HCT116 (cell line): ENCODE measurements around the gene MALL. TPM values are rescaled to one million over a fixed set of nuclear protein-coding genes. Genes with fewer than 3 reads are reported as not detected.
A peak's percentile ranks its signal among the peaks of the same experiment; 100 is the strongest.

ENCODE experiments used
- ATAC-seq: fragments of 200-7000 bp; cut with Tn5 transposase; 2 replicates; pipeline ENCODE4 v1.9.1; 2020; ENCODE audit warnings: mild to moderate bottlenecking, moderate library complexity
- BruUV-seq: library from RNA; stranded (reverse); fragments of 400-500 nt; replicated peaks from 2 replicates; lab custom pipeline; 2021; lab: Mats Ljungman, UMichigan
- CTCF ChIA-PET: fragments of 300-600 bp; sonication (Branson Sonifier 250); formaldehyde crosslinking; loops from one replicate; lab custom pipeline; 2021; ENCODE audit warnings: antibody characterized with exemption; lab: Charles Lee
- POLR2A ChIA-PET: fragments of 300-600, 350-600 bp; sonication (Branson Sonifier 250); formaldehyde crosslinking; loops from one replicate; lab custom pipeline; 2021; ENCODE audit warnings: antibody characterized with exemption; lab: Charles Lee
- RAD21 ChIA-PET, 2 experiments: fragments of 300-600 bp; sonication (Branson Sonifier 250); formaldehyde crosslinking; loops; one replicate each; lab custom pipeline; 2023; ENCODE audit warnings: low total read pairs in 2 of 2; ENCODE audit not compliant: uncharacterized antibody in 2 of 2, unreplicated experiment in 2 of 2, low non-redundant PET in 1 of 2; lab: Charles Lee
- DNase-seq: peaks from one replicate; pipeline ENCODE4 v3.0.0-alpha.2; 2010; ENCODE audit warnings: low read depth, low spot score
- H2AFZ ChIP-seq: fragments of 200-600 bp; shearing (Covaris generic), sonication (generic); 2 replicates; pipeline ENCODE4 v1.6.1; 2017; ENCODE audit warnings: low read depth, mixed run types, mixed read lengths, antibody characterized with exemption, low read length; ENCODE audit not compliant: poor library complexity, severe bottlenecking
- H3K27ac ChIP-seq: 2 replicates; pipeline ENCODE4 v1.5.1; 2012; ENCODE audit warnings: low read depth, low read length
- H3K27me3 ChIP-seq: fragments of 200-600 bp; sonication (generic); 2 replicates; pipeline ENCODE4 v1.6.1; 2016; ENCODE audit warnings: mixed run types, low read length, mixed read lengths; ENCODE audit not compliant: insufficient read depth
- H3K36me3 ChIP-seq, 2 experiments: fragments of 200-500 bp in 1 of 2; fragments of 200-600 bp in 1 of 2; sonication (Bioruptor generic) in 1 of 2; sonication (generic) in 1 of 2; 2 replicates each; pipeline versions ENCODE4 v1.5.1 to v1.6.1; 2014 to 2016; ENCODE audit warnings: low read length in 2 of 2, inconsistent platforms in 1 of 2, mixed read lengths in 1 of 2, mixed run types in 1 of 2; ENCODE audit not compliant: insufficient read depth in 2 of 2, control insufficient read depth in 1 of 2
- H3K4me1 ChIP-seq, 2 experiments: fragments of 200-600 bp in 1 of 2; sonication (generic) in 1 of 2; 2 replicates each; pipeline versions ENCODE4 v1.5.1 to v1.6.1; 2012 to 2017; ENCODE audit warnings: low read length in 2 of 2, inconsistent platforms in 1 of 2, mild to moderate bottlenecking in 1 of 2, mixed read lengths in 1 of 2, mixed run types in 1 of 2, moderate library complexity in 1 of 2; ENCODE audit not compliant: insufficient read depth in 2 of 2, control insufficient read depth in 1 of 2
- H3K4me2 ChIP-seq: fragments of 200-600 bp; sonication (generic); 2 replicates; pipeline ENCODE4 v1.6.1; 2017; ENCODE audit warnings: mixed run types, low read length, mixed read lengths
- H3K4me3 ChIP-seq, 2 experiments: fragments of 200-600 bp in 1 of 2; sonication (generic) in 1 of 2; replicated peaks in 1 of 2; 2 replicates each; pipeline ENCODE4 v1.5.1; 2011 to 2016; ENCODE audit warnings: low read length in 2 of 2, control low read depth in 1 of 2, low read depth in 1 of 2, mild to moderate bottlenecking in 1 of 2, mixed read lengths in 1 of 2, mixed run types in 1 of 2
- H3K79me2 ChIP-seq: fragments of 200-600 bp; sonication (generic); 2 replicates; pipeline ENCODE4 v1.6.1; 2017; ENCODE audit warnings: mild to moderate bottlenecking, mixed run types, low read length, moderate library complexity, mixed read lengths; ENCODE audit not compliant: insufficient read depth
- H3K9ac ChIP-seq: fragments of 200-600 bp; sonication (generic); 2 replicates; pipeline ENCODE4 v1.6.1; 2016; ENCODE audit warnings: low read length, mixed read lengths
- H3K9me2 ChIP-seq: fragments of 200-600 bp; sonication (generic), shearing (Covaris generic); 2 replicates; pipeline ENCODE4 v1.6.1; 2017; ENCODE audit warnings: mixed run types, mild to moderate bottlenecking, moderate library complexity; ENCODE audit not compliant: insufficient read depth
- H3K9me3 ChIP-seq, 2 experiments: fragments of 200-500 bp in 1 of 2; fragments of 200-600 bp in 1 of 2; sonication (Bioruptor generic) in 1 of 2; sonication (generic) in 1 of 2; 2 replicates each; pipeline ENCODE4 v1.6.1; 2014 to 2017; ENCODE audit warnings: low read length in 2 of 2, mixed read lengths in 2 of 2, inconsistent platforms in 1 of 2, low read depth in 1 of 2, mild to moderate bottlenecking in 1 of 2, mixed run types in 1 of 2, moderate library complexity in 1 of 2; ENCODE audit not compliant: control insufficient read depth in 1 of 2, insufficient read depth in 1 of 2
- H4K20me1 ChIP-seq: fragments of 200-600 bp; sonication (generic), shearing (Covaris generic); 2 replicates; pipeline ENCODE4 v1.6.1; 2017; ENCODE audit warnings: mixed run types, mild to moderate bottlenecking, moderate library complexity; ENCODE audit not compliant: insufficient read depth
- CBX3 ChIP-seq: IDR thresholded peaks from 2 replicates; pipeline ENCODE4 v1.6.1; 2012; ENCODE audit warnings: low read depth
- CEBPB ChIP-seq: IDR thresholded peaks from 2 replicates; pipeline ENCODE4 v1.6.1; 2012; ENCODE audit warnings: low read depth
- CTCF ChIP-seq, 3 experiments: fragments of 200-600 bp in 1 of 3; sonication (generic) in 1 of 3; IDR thresholded peaks in 2 of 3; conservative IDR thresholded peaks in 1 of 3; 2 replicates each; pipeline ENCODE4 v1.5.1; 2012 to 2017; ENCODE audit warnings: low read depth in 2 of 3, low read length in 2 of 3, antibody characterized with exemption in 1 of 3, borderline replicate concordance in 1 of 3, control low read depth in 1 of 3, mild to moderate bottlenecking in 1 of 3, mixed read lengths in 1 of 3, mixed run types in 1 of 3, moderate library complexity in 1 of 3; ENCODE audit not compliant: insufficient read depth in 1 of 3
- EGR1 ChIP-seq: IDR thresholded peaks from 2 replicates; pipeline ENCODE4 v1.6.1; 2012; ENCODE audit warnings: low read depth
- ELF1 ChIP-seq: IDR thresholded peaks from 2 replicates; pipeline ENCODE4 v1.6.1; 2012; ENCODE audit warnings: low read depth, borderline replicate concordance
- EZH2 ChIP-seq: fragments of 200-600 bp; sonication (generic); IDR thresholded peaks from 2 replicates; pipeline ENCODE4 v1.6.1; 2017; ENCODE audit warnings: antibody characterized with exemption, mixed run types
- EZH2phosphoT487 ChIP-seq: fragments of 200-600 bp; IDR thresholded peaks from 2 replicates; pipeline ENCODE4 v1.6.1; 2018; ENCODE audit warnings: antibody characterized with exemption, borderline replicate concordance
- FOSL1 ChIP-seq: IDR thresholded peaks from 2 replicates; pipeline ENCODE4 v1.6.1; 2012; ENCODE audit warnings: low read depth
- JUND ChIP-seq: IDR thresholded peaks from 2 replicates; pipeline ENCODE4 v1.6.1; 2012
- POLR2A ChIP-seq: IDR thresholded peaks from 2 replicates; pipeline ENCODE4 v1.7.0; 2011; ENCODE audit warnings: borderline replicate concordance; ENCODE audit not compliant: insufficient read depth, insufficient read length; ENCODE audit errors: extremely low read depth
- POLR2AphosphoS5 ChIP-seq: IDR thresholded peaks from 2 replicates; pipeline ENCODE4 v1.6.1; 2011; ENCODE audit warnings: mild to moderate bottlenecking, low read depth, low read length, moderate library complexity
- RAD21 ChIP-seq: IDR thresholded peaks from 2 replicates; pipeline ENCODE4 v1.6.1; 2012; ENCODE audit warnings: low read depth, mild to moderate bottlenecking
- REST ChIP-seq: IDR thresholded peaks from 2 replicates; pipeline ENCODE4 v1.6.1; 2012; ENCODE audit warnings: low read depth
- SIN3A ChIP-seq: IDR thresholded peaks from 2 replicates; pipeline ENCODE4 v1.6.1; 2012; ENCODE audit warnings: low read depth
- SRF ChIP-seq: IDR thresholded peaks from 2 replicates; pipeline ENCODE4 v1.6.1; 2012; ENCODE audit warnings: low read depth
- TCF7L2 ChIP-seq: IDR thresholded peaks from 2 replicates; pipeline ENCODE4 v1.7.0; 2011; ENCODE audit warnings: borderline replicate concordance, inconsistent platforms; ENCODE audit not compliant: insufficient read depth, insufficient read length; ENCODE audit errors: extremely low read depth
- YY1 ChIP-seq: IDR thresholded peaks from 2 replicates; pipeline ENCODE4 v1.6.1; 2011; ENCODE audit warnings: low read length, low read depth, moderate library complexity, mild to moderate bottlenecking; ENCODE audit not compliant: insufficient replicate concordance; ENCODE audit errors: extremely low read depth
- ZFX ChIP-seq: fragments of 450-650 bp; IDR thresholded peaks from 2 replicates; pipeline ENCODE4 v1.6.1; 2017
- ZNF274 ChIP-seq: fragments of 200-500 bp; sonication (Bioruptor generic); IDR thresholded peaks from 2 replicates; pipeline ENCODE4 v1.6.1; 2014; ENCODE audit warnings: mild to moderate bottlenecking, low read depth, low read length, inconsistent platforms
- intact Hi-C: fragments of 100-400 bp; cut with micrococcal nuclease; formaldehyde crosslinking; loops from 2 replicates; pipeline ENCODE4 v1.10.0; 2022
- total RNA-seq: library from RNA; stranded (reverse); gene quantifications from one replicate; pipeline ENCODE4 v1.2.1, GENCODE V29; 2021; ENCODE audit not compliant: unreplicated experiment
- TF ChIP-seq, protein P1 (sequence below): IDR thresholded peaks from 2 replicates; pipeline ENCODE4 v1.6.1; 2012

Gene MALL
- total RNA-seq, 1 experiment from 2014 or later, result 223 TPM

DNA sequence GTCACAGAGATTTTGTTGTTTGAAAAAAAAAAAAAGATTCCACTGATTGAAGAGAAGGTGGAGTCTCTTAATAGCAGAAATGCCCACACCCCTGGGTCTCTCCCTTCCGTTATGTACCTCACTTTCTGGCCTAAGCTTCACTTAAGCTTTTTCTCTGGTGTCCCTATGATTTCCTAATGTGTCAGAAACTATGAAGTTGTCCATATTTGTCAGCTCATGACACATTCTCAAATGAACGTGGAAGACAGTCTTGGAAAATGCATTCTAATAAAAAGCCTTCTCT, 5.4 kb upstream of the MALL start:
- Histone ChIP-seq H3K27ac (no peak overlapping the region), H3K4me2 (peak overlapping the region; percentile 43; the same call in 1 of the 2 replicates), H3K79me2 (peaks cover 3% of the 10 kb centered on the region; the same call in 1 of the 2 replicates), H3K9me2 (no peaks in the 10 kb centered on the region), H3K4me1 (peaks cover 29 to 63% of the 10 kb centered on the region in 2 experiments), H4K20me1 (no peaks in the 10 kb centered on the region), H2AFZ (no peak overlapping the region), H3K9me3 (no peaks in the 10 kb centered on the region), H3K27me3 (no peaks in the 10 kb centered on the region), H3K9ac (no peak overlapping the region), H3K4me3 (no peak overlapping the region), H3K36me3 (no peaks in the 10 kb centered on the region)
- intact Hi-C loops, result no loop called here
- ChIA-PET RAD21 (no interaction called here), POLR2A (no interaction called here), CTCF (no interaction called here)
- no TSS peak for BruUV-seq
- DNase-seq (no peak), ATAC-seq (no peak)
- TF ChIP-seq SIN3A (no peak), YY1 (no peak), RAD21 (no peak), CBX3 (no peak), CTCF (IDR thresholded peaks at IDR 0.05 in 2 of 3, conservative IDR thresholded peaks at IDR 0.05 in 1 of 3; ENCODE audit: borderline replicate concordance in 1 of 3, insufficient read depth in 1 of 3, low read depth in 2 of 3, low read length in 2 of 3) (no peak), EZH2phosphoT487 (no peak), JUND (no peak), CEBPB (no peak), POLR2AphosphoS5 (no peak), POLR2A (no peak), FOSL1 (no peak), ELF1 (no peak), ZFX (no peak), EZH2 (no peak), TCF7L2 (no peak), ZNF274 (no peak), SRF (no peak), REST (no peak), EGR1 (no peak)
- TF ChIP-seq, protein P1, sequence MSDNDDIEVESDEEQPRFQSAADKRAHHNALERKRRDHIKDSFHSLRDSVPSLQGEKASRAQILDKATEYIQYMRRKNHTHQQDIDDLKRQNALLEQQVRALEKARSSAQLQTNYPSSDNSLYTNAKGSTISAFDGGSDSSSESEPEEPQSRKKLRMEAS, result no peak
